ENCODE results near the gene MASP1. TPM values are rescaled to one million over a fixed set of nuclear protein-coding genes. Genes with fewer than 3 reads are reported as not detected.
"Not testable (repeated sequence)": the region's sequence is repeated elsewhere in the genome, so short reads cannot be mapped to it uniquely, and the experiment has no call there.

Gene MASP1
- total RNA-seq, 2 experiments from 2014 or later: not detected

DNA sequence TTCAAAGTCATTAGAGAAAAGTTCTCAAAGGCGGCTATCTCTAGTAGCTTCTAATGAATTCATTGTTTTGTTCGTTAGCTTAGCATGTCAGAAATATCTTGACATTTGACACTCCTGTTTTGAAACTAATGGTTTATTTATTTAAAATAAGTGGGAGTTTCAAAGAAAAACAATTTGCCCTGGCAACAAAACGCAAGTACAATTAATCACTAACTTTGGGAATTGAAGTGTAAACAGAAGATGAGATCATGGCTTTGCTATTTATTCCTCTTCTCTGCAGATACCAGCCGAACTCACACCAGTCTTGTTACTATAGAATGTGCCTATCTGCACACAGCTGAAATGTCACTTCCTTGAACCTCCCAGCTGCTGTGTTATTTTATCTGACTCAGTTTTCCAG is 27.5 kb downstream of the MASP1 start:
- Mint-ChIP-seq H3K27me3 (peaks cover 26% of the 10 kb centered on the region), H3K4me1 (no peaks in the 10 kb centered on the region), H3K36me3 (peaks cover 3% of the 10 kb centered on the region), H3K4me3 (no peak overlapping the region), H3K27ac (no peak overlapping the region), H3K9me3 (no peaks in the 10 kb centered on the region)
- no peak for DNase-seq

DNA sequence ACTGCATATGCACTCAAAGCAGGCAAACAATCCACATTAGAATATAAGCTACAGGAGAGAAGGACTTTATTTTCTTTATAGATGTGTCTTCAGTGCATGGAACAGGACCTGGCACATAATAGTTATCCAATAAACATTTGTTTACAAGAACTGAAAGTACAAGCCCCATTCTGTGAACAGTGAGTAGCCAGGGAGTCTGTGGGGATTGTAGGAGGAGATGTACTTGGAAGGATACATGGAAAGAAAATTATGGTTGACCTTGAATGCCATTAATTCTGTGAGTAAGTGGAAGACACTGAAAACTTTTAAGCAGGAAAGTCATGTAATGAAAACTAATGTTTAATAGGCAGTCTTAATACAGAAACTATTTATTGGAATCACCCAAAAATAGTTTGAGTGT is 28.3 kb downstream of the MASP1 start:
- Mint-ChIP-seq H3K4me3 (no peak overlapping the region), H3K4me1 (no peaks in the 10 kb centered on the region), H3K9me3 (no peaks in the 10 kb centered on the region), H3K27me3 (peaks cover 28% of the 10 kb centered on the region), H3K36me3 (peaks cover under 1% of the 10 kb centered on the region), H3K27ac (no peak overlapping the region)
- no peak for DNase-seq

DNA sequence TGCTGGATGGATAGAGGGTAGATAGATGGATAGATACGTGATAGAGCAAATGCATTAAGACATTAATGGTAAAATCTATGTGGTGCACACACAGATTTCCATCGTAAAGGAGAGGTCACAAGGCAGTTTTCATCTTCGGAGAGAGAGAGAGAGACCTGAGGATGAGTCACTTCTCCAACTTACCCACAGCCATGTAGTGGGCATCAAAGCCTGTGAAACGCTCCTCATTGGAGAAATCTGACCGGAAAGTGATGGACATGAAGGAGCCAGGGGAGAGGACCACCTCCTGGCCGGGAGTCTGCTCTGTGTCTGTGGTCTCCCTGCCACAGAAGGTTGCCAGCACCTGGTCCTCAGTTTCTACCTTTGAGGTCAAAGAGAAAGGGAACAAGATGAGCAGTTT is 29.2 kb downstream of the MASP1 start:
- Mint-ChIP-seq H3K36me3 (no peaks in the 10 kb centered on the region), H3K27me3 (peaks cover 28% of the 10 kb centered on the region), H3K9me3 (no peaks in the 10 kb centered on the region), H3K4me1 (no peaks in the 10 kb centered on the region), H3K4me3 (no peak overlapping the region), H3K27ac (no peak overlapping the region)
- no peak for DNase-seq

DNA sequence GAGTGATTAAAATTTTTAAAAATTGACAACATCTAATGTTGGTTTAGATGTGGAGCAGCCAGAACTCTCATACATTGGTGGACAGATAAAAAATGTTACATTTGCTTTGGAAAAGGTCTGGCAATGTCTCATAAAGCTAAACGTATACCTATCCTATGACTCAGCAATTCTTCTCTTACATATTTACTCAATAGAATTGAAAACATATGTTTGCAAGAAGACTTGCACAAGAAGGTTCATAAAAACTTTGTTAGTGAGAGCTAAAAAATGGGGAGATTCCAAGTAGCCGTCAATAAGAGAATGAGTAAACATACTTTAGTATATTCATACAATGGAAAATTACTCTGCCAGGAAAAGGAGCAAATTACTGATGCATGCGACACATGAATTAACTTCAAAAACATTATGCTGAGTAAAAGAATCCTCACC is 30.0 kb downstream of the MASP1 start:
- DNase-seq: no peak
- H3K4me3 Mint-ChIP-seq: no peak overlapping the region
- no peaks in the 10 kb centered on the region for H3K36me3 Mint-ChIP-seq
- no peaks in the 10 kb centered on the region for H3K4me1 Mint-ChIP-seq
- no peak overlapping the region for H3K27ac Mint-ChIP-seq
- peaks cover 28% of the 10 kb centered on the region for H3K27me3 Mint-ChIP-seq
- H3K9me3 Mint-ChIP-seq: no peaks in the 10 kb centered on the region

DNA sequence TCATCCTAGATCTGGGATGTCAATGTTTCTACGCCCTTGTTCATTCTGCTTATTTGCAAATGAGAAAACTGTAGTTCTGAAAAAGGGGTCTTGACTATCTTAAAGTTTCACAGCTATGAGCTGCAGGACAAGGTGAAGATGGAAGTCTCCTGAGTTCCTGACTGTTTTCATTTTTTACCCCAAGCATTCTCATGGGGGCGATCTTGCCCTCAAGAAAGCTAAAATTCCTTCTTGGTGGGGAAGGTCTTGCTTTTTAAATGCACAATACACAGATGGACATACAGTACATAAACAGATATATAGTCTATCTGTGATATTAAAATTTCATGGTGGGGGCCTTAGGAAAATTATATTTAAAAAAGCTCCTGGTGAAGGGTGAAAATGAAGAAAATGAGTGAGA is 32.4 kb downstream of the MASP1 start:
- H3K27me3 Mint-ChIP-seq: peaks cover 17% of the 10 kb centered on the region
- no peak overlapping the region for H3K27ac Mint-ChIP-seq
- no peaks in the 10 kb centered on the region for H3K9me3 Mint-ChIP-seq
- H3K4me1 Mint-ChIP-seq: no peaks in the 10 kb centered on the region
- DNase-seq: no peak
- H3K4me3 Mint-ChIP-seq: no peak overlapping the region
- H3K36me3 Mint-ChIP-seq: no peaks in the 10 kb centered on the region

DNA sequence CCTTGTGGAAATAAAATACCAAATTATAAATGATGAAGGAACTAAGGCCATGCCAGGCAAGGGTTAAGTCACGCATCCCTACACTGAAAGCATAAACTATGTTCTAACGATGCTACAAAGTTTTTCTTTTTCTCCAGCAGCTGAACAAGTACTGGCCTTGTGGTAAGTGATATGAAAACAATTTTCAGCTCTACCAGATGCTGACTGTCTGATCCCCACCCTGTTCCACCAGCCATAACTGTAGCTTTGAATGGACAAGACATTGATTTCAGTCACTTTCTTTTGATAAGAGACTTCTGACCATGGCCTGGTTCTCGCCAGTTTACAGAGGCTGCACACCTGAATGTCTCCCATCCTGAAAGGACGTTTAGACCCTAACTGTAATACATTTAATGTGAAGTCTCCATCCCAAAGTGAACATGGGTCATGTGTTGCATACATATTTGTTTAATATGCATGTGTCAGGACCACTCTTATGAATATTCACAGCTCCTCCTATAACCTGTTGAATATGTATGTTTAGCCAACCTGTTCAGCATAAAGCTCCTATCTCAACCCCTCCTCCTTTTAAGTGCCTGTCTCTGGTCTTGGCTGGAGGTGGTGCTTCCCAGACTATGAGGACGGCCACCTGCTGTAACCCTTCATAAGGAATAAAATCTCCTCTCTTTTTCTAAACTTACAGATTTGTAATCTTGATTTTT is 33.4 kb downstream of the MASP1 start:
- no peak for DNase-seq
- Mint-ChIP-seq H3K36me3 (no peaks in the 10 kb centered on the region), H3K4me3 (no peak overlapping the region), H3K27ac (no peak overlapping the region), H3K4me1 (no peaks in the 10 kb centered on the region), H3K27me3 (peaks cover 17% of the 10 kb centered on the region), H3K9me3 (no peaks in the 10 kb centered on the region)

DNA sequence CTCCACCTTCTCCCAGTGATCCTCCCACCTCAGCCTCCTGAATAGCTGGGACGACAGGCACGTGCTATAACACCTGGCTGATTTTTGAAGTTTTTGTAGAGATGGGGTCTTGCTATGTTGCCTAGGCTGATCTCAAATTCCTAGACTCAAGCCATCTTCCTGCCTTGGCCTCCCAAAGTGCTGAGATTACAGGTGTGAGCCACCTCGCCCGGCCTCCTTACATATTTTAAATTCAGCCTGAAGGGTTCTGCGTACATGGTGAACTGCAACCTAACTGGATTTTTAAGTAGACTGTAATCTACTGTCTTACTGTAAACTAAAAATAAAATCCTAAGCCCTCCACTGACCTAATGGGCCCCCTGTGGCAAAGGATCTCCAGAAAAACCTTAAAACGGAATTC is 34.1 kb downstream of the MASP1 start:
- Mint-ChIP-seq H3K9me3 (no peaks in the 10 kb centered on the region), H3K4me3 (no peak overlapping the region), H3K36me3 (no peaks in the 10 kb centered on the region), H3K27me3 (peaks cover 16% of the 10 kb centered on the region), H3K4me1 (no peaks in the 10 kb centered on the region), H3K27ac (no peak overlapping the region)
- no peak for DNase-seq

DNA sequence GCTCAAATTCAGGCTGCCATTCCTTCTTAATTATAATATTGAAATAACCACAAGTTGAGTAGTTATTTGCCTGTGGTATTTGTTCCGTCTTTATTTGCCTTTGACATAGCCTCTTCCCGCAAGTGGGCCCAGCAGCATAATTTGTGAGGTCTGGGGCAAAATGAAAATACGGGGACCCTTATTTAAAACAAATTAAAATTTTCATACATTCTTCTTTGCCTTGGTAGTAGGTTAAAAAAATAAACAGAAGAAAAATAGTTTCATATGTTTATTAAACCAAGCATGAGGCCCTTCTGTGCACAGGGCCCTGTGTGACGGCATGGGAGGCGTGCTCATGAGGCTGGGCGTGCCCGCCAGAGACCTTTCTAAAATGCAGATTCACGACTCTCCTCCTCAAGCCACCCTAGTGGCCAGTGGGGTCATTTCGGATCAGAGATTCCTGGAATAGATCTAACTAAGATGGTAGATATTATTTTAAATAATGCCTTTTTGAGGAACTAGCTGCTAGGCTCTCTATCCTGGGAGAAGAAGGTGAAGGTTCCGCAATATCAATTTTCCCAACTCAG is 35.4 kb downstream of the MASP1 start:
- peaks cover 4% of the 10 kb centered on the region for H3K27me3 Mint-ChIP-seq
- no peak for DNase-seq
- H3K9me3 Mint-ChIP-seq: no peaks in the 10 kb centered on the region
- H3K27ac Mint-ChIP-seq: no peak overlapping the region
- H3K36me3 Mint-ChIP-seq: no peaks in the 10 kb centered on the region
- no peaks in the 10 kb centered on the region for H3K4me1 Mint-ChIP-seq
- H3K4me3 Mint-ChIP-seq: no peak overlapping the region

DNA sequence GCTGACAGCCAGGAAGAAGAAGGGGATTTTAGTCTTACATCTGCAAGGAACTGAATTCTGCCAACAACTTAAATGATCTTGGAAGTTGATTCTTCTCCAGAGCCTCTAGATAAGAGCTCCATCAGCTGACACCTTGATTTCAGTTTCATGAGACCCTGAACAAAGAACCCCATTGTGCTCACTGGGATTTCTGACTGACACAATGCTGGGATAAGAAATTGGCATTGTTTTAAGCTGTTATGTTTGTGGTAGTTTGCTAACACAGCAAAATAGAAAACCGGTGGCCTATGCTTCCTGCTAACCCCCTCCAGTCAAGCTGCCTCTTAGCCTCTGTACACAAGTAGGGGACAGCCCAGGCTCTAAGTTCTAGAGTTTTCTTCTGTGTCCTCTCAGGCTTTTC is 36.2 kb downstream of the MASP1 start:
- no peaks in the 10 kb centered on the region for H3K9me3 Mint-ChIP-seq
- DNase-seq: no peak
- peaks cover 4% of the 10 kb centered on the region for H3K27me3 Mint-ChIP-seq
- H3K4me1 Mint-ChIP-seq: no peaks in the 10 kb centered on the region
- H3K27ac Mint-ChIP-seq: no peak overlapping the region
- H3K36me3 Mint-ChIP-seq: no peaks in the 10 kb centered on the region
- no peak overlapping the region for H3K4me3 Mint-ChIP-seq

DNA sequence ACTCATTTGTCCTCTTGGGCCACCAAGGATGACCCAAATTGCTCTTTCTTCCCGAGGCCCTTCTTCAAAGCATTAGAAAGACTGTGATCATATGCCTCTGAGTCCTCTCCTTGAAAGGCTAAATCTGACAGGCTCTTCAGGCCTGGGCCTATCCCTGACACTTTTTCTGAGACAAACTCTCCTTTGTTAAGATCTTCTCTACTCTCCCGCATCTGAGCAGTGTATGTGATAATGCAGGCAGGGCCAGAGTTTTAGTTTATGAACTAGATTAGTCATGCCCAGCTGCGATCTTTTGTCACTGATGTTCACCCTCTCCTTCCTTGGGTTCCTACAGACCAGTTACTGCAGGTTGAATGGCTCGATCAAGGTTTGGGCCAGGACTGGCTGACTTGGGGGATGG is 39.2 kb downstream of the MASP1 start:
- H3K4me3 Mint-ChIP-seq: no peak overlapping the region
- H3K27ac Mint-ChIP-seq: no peak overlapping the region
- peaks cover 3% of the 10 kb centered on the region for H3K4me1 Mint-ChIP-seq
- peaks cover 11% of the 10 kb centered on the region for H3K27me3 Mint-ChIP-seq
- DNase-seq: no peak
- no peaks in the 10 kb centered on the region for H3K9me3 Mint-ChIP-seq
- H3K36me3 Mint-ChIP-seq: no peaks in the 10 kb centered on the region

DNA sequence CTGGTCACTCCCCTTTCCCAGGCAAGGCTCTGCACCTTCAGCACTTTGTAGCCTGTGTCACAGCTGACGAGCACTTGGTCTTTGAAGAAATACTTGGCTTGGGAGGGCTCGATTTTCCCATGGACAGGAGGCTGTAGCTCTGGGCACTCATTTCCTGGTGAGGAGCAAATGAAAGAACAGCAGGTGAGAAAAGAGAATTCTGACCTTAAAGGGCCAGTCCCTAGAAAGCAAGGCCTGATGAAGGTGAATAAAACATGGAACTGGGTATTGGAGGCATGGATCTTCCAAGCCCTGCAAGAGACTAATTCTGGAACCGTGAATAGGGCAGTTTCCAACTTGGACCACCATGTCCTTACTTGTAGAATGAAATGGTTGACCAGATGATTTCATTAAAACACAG is 39.9 kb downstream of the MASP1 start:
- H3K36me3 Mint-ChIP-seq: no peaks in the 10 kb centered on the region
- H3K27me3 Mint-ChIP-seq: peaks cover 11% of the 10 kb centered on the region
- no peak overlapping the region for H3K4me3 Mint-ChIP-seq

DNA sequence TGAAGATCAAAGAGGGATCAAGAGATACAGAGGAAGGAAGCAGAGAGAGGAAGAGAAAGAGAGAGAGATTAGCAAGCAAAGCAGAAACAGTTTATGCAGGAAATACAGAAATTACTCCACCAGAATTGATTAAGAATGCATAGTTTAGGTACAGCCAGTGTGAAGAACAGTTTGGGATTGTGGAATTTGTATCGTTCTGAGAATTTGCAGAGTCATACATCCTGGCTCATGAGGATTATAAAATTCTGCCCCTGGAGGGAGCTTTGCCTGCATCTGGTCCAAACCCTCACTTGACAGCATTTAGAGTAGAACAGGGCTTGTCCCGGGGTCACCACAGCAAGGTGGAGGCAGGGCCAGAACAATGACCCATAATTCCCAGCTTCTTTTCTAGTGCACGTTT is 44.1 kb downstream of the MASP1 start:
- DNase-seq: no peak
- Mint-ChIP-seq H3K4me3 (no peak overlapping the region), H3K27me3 (peaks cover 22% of the 10 kb centered on the region), H3K4me1 (peaks cover 12% of the 10 kb centered on the region), H3K9me3 (no peaks in the 10 kb centered on the region), H3K36me3 (no peaks in the 10 kb centered on the region), H3K27ac (no peak overlapping the region)

More for the DNA sequence above, 39.9 kb downstream of the MASP1 start:
- Mint-ChIP-seq H3K9me3 (no peaks in the 10 kb centered on the region), H3K4me1 (peaks cover 5% of the 10 kb centered on the region), H3K27ac (no peak overlapping the region)
- DNase-seq: no peak

DNA sequence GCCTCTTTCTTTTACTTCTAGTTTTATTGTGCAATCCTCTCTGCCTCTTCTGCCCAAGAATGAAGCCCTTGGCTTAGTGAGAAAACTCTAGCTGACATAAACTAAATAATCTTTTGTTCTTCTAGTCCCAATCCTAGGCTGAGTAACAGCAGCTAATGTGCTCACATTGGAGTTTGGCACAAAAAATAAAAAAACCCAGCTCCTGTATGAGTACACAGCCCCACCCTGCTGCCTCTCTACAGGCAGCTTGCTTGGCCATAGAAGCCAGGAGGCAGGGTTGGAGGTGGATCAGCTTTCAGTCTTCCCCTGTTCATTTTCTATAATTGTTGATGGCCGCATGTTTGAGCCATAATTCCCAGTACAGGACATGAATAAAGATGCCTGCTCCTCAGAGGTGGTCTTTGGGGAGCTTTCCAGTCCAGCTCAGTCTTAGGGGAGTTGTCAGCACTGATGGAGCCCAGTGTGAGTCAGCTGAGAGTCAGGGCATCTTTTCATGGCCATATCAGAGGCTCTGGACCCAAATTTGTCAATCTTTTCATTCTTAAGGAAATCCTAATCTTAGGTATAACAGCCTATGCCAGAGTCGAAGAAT is 47.5 kb downstream of the MASP1 start:
- H3K9me3 Mint-ChIP-seq: peaks cover 5% of the 10 kb centered on the region
- H3K27me3 Mint-ChIP-seq: peaks cover 17% of the 10 kb centered on the region
- no peak overlapping the region for H3K27ac Mint-ChIP-seq
- H3K4me1 Mint-ChIP-seq: peaks cover 12% of the 10 kb centered on the region
- no peak for DNase-seq
- H3K36me3 Mint-ChIP-seq: no peaks in the 10 kb centered on the region
- H3K4me3 Mint-ChIP-seq: no peak overlapping the region

DNA sequence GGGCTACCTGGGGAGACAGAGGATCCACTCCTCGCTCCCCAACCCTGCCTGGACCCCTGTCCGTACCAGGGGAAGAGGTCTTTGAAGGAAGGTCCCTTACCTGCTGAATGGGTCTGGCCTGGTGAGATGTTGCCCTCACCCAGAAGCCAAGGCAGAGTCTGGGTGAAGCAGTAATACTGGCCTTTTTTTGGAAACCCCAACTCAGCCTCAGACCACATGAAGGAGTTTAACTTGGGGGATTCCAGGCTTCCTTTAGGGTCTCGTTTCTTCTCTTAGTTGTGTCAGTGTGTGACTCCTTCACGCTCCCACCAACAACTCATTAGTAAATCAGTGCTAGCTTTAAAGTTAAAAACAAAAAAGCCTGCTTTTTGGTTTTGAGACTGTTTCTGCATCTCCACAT is 48.6 kb downstream of the MASP1 start:
- Mint-ChIP-seq H3K27me3 (peaks cover 11% of the 10 kb centered on the region), H3K4me3 (no peak overlapping the region), H3K4me1 (peaks cover 11% of the 10 kb centered on the region)

DNA sequence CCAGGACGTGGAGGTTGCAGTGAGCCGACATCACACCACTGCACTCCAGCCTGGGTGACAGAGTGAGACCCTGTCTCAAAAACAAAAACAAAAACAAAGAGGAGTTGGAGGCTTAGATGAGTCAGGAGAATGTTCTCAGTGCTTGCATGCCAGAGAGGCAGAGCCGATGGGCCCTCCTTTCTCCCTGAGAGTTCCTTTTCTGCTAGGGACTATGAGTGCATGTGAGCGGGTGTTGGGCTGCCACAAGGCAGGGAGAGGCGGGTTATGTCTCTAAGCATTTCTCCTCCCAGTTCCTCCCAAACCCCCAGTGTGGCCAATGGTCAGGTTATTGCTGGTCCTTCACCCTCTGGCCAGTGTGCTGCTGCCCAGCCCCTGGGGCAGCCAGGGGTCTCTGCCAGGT is 49.1 kb downstream of the MASP1 start:
- Mint-ChIP-seq H3K4me1 (peaks cover 11% of the 10 kb centered on the region), H3K27ac (no peak overlapping the region), H3K9me3 (peaks cover 5% of the 10 kb centered on the region), H3K4me3 (no peak overlapping the region), H3K27me3 (peaks cover 11% of the 10 kb centered on the region), H3K36me3 (no peaks in the 10 kb centered on the region)
- no peak for DNase-seq

More for the DNA sequence above, 48.6 kb downstream of the MASP1 start:
- DNase-seq: peak; percentile 12
- H3K9me3 Mint-ChIP-seq: peaks cover 5% of the 10 kb centered on the region
- no peak overlapping the region for H3K27ac Mint-ChIP-seq
- H3K36me3 Mint-ChIP-seq: no peaks in the 10 kb centered on the region

DNA sequence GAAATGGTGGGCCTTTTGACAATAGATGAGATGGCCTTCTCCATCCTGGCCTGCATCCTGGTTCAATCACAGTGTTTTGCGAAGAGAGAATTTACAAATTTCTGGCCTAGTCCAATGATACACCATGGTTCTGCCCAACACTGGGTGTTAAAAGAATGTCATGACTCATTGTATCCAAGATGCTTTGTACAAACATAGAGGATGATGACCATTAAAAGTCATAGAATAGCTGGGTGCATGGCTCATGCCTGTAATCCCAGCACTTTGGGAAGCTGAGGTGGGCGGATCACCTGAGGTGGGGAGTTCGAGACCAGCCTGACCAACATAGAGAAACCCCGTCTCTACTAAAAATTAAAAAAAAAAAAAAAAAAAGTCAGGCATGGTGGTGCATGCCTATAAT is 52.7 kb downstream of the MASP1 start:
- DNase-seq, H3K36me3 Mint-ChIP-seq, H3K9me3 Mint-ChIP-seq: not testable (repeated sequence)

More for the DNA sequence above, 52.7 kb downstream of the MASP1 start:
- H3K4me3 Mint-ChIP-seq, H3K4me1 Mint-ChIP-seq, H3K27ac Mint-ChIP-seq, H3K27me3 Mint-ChIP-seq: not testable (repeated sequence)
